Ovary (tissue), 9 donors: ENCODE measurements around the gene MMS22L. TPM values are rescaled to one million over a fixed set of nuclear protein-coding genes. Genes with fewer than 3 reads are reported as not detected.

Experiments used
- DNase-seq, 5 donors: peaks; one replicate each; pipeline ENCODE4 v3.0.0-alpha.2; 2019 to 2020
- H3K27ac ChIP-seq, 2 donors: fragments of 200-600 bp; one replicate each; pipeline versions ENCODE4 v1.5.1 to v1.8.0; 2019 to 2022
- H3K27me3 ChIP-seq: fragments of 200-600 bp; one replicate; pipeline ENCODE4 v1.8.0; 2022
- H3K36me3 ChIP-seq: fragments of 200-600 bp; sonication (generic); one replicate; pipeline ENCODE4 v1.5.1; 2019
- H3K4me1 ChIP-seq: one replicate; pipeline ENCODE4 v1.8.1; 2013; ENCODE audit warnings: mild to moderate bottlenecking, moderate library complexity; ENCODE audit not compliant: insufficient read depth
- H3K4me3 ChIP-seq: fragments of 200-600 bp; sonication (generic); one replicate; pipeline ENCODE4 v1.5.1; 2017
- H3K9me3 ChIP-seq, 2 donors: fragments of 200-600 bp in 1 of 2; sonication (generic) in 1 of 2; one replicate each; pipeline versions ENCODE4 v1.5.1 to v1.8.1; 2013 to 2019; ENCODE audit warnings: mild to moderate bottlenecking in 1 of 2, moderate library complexity in 1 of 2
- EP300 ChIP-seq: sonication (generic); formaldehyde crosslinking; IDR thresholded peaks from one replicate; pipeline ENCODE4 v1.6.1; 2017; ENCODE audit warnings: antibody characterized with exemption
- POLR2A ChIP-seq: fragments of 450-650 bp; IDR thresholded peaks from one replicate; pipeline ENCODE4 v1.6.1; 2017; ENCODE audit warnings: antibody characterized with exemption, mild to moderate bottlenecking, moderate library complexity
- WGBS, 3 donors: extraction: QIAGEN DNeasy Blood & Tissue Kit in 1 of 3; methylation state at CpG; one replicate each; pipeline versions ENCODE4 v1.1.5 to v1.1.7; 2013 to 2017; 5-methylcytosine and 5-hydroxymethylcytosine counted together
- intact Hi-C, 4 donors: fragments of 100-400 bp; cut with DNase I; formaldehyde crosslinking; loops; one replicate each; pipeline versions ENCODE4 v1.11.0 to v1.15.1; 2022 to 2023
- polyA plus RNA-seq, 2 donors: library from polyadenylated mRNA; stranded (reverse); fragments of 200-250 nt in 1 of 2; fragments of 350-450 nt in 1 of 2; fragmentation: Illumina TruSeq in 1 of 2; extraction: RNeasy Lipid Tissue Mini Kit (QIAGEN cat#74804) in 1 of 2; gene quantifications; one replicate each; pipeline ENCODE4 v1.2.3, GENCODE V29; 2013 to 2014
- total RNA-seq, 7 donors: library from RNA; depleted of rRNA in 2 of 7; stranded (reverse); fragments of >200 nt in 2 of 7; fragmentation: NEBNext Ultra II Directional in 3 of 7; extraction: Animal tissue kit (Norgen Biotek cat#: 25700) in 3 of 7; gene quantifications; one replicate each; pipeline versions ENCODE4 v1.1.0 to v1.2.4, GENCODE V29; 2016 to 2023
- TF ChIP-seq, protein P1 (sequence below), 3 donors: fragments of 450-650 bp in 2 of 3; fragments of 200-600 bp in 1 of 3; IDR thresholded peaks; one replicate each; pipeline versions ENCODE4 v1.5.1 to v1.8.0; 2016 to 2022; ENCODE audit warnings: antibody characterized with exemption in 3 of 3, mild to moderate bottlenecking in 1 of 3
- donor health status: DM: no; HTN: no; CAD: no; lungs with moderate emphysema.
- donor health status: DM: no; HTN: no; CAD: no.
- donor health status: Bipolar disorder and iron deficiency.
- donor health status: DM: yes; HTN: yes; CAD: no.
- donor health status: DM: no; HTN: no; CAD: no.
- donor health status: DM: yes; HTN: yes; CAD: no.

The MMS22L gene
- total and polyA plus RNA-seq, 9 donors, result 1.8 to 9.8 (median 6.7) TPM

DNA sequence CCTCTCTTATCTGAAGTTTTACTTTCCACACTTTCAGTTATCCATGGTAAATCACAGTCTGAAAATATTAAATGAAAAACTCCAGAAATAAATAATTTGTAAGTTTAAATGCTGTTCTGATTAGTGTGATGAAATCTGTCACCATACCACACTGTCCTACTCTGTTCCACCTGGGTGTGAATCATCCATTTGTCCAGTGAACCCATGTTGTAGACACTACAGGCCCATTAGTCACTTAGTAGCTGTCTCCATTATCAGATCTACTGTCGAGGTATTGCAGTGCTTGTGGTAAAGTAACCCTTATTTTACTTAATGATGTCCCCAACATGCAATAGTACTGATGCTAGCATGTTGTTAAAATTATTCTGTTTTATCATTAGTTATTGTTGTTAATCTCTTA, 29.2 kb upstream of the MMS22L start:
- no peak for TF ChIP-seq POLR2A
- DNase-seq, result no peak
- intact Hi-C loops, result no loop called here
- no peaks in the 10 kb centered on the region for H3K36me3 ChIP-seq
- H3K27me3 ChIP-seq, result no peaks in the 10 kb centered on the region
- no peaks in the 10 kb centered on the region for H3K4me1 ChIP-seq
- H3K9me3 ChIP-seq, result no peaks in the 10 kb centered on the region
- H3K4me3 ChIP-seq, result no peak overlapping the region
- WGBS, 3 donors, result 31 to 48% (median 37%) methylated on average over 1 of the region's 1 CpG
- no peak overlapping the region for H3K27ac ChIP-seq

DNA sequence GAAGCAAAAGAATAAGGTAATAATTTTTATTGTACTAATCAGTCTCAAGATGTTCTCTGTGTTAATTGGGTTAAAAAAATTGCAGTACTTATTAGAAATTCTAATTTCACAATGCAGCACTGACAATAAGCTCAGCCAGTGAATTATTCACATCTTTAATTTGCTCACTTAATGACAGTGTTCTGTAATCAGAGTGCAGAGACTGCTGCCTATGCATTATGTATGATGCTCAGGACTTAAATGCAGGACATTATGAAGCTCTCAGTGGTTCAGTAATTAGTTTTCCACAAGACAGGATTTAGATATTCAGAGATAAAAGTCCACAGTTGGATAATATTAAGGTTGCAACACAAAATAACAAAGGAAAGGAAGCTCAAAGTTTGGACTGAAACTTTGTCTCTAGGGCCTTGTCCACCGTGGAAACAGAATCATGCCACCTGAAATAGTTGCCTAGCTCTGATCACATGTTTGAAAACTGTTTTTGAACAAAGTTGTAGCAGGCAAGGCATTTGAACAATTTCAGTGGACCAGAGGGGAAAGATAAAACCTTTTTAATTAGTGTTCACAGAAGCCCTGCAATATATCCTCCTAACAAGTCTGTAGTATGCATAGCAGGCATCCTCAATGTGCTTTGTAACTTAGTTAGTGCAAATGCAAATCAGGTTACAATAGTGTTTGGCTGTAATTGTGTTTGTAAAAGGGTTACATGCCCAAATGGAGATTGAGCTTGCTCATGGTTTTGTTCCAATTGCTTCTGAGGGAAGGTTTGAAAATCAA, 23.7 kb upstream of the MMS22L start:
- no peak overlapping the region for H3K4me3 ChIP-seq
- no peaks in the 10 kb centered on the region for H3K9me3 ChIP-seq
- 33 to 50% (median 45%) methylated on average over 1 of the region's 1 CpG for WGBS, 3 donors
- no peaks in the 10 kb centered on the region for H3K27me3 ChIP-seq
- H3K36me3 ChIP-seq, result no peaks in the 10 kb centered on the region
- no peak overlapping the region for H3K27ac ChIP-seq
- intact Hi-C loops, result no loop called here
- no peaks in the 10 kb centered on the region for H3K4me1 ChIP-seq
- TF ChIP-seq, protein P1, sequence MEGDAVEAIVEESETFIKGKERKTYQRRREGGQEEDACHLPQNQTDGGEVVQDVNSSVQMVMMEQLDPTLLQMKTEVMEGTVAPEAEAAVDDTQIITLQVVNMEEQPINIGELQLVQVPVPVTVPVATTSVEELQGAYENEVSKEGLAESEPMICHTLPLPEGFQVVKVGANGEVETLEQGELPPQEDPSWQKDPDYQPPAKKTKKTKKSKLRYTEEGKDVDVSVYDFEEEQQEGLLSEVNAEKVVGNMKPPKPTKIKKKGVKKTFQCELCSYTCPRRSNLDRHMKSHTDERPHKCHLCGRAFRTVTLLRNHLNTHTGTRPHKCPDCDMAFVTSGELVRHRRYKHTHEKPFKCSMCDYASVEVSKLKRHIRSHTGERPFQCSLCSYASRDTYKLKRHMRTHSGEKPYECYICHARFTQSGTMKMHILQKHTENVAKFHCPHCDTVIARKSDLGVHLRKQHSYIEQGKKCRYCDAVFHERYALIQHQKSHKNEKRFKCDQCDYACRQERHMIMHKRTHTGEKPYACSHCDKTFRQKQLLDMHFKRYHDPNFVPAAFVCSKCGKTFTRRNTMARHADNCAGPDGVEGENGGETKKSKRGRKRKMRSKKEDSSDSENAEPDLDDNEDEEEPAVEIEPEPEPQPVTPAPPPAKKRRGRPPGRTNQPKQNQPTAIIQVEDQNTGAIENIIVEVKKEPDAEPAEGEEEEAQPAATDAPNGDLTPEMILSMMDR (IDR thresholded peaks at IDR 0.05), result no peak
- no peak for TF ChIP-seq EP300
- TF ChIP-seq POLR2A, result no peak
- DNase-seq, result no peak

DNA sequence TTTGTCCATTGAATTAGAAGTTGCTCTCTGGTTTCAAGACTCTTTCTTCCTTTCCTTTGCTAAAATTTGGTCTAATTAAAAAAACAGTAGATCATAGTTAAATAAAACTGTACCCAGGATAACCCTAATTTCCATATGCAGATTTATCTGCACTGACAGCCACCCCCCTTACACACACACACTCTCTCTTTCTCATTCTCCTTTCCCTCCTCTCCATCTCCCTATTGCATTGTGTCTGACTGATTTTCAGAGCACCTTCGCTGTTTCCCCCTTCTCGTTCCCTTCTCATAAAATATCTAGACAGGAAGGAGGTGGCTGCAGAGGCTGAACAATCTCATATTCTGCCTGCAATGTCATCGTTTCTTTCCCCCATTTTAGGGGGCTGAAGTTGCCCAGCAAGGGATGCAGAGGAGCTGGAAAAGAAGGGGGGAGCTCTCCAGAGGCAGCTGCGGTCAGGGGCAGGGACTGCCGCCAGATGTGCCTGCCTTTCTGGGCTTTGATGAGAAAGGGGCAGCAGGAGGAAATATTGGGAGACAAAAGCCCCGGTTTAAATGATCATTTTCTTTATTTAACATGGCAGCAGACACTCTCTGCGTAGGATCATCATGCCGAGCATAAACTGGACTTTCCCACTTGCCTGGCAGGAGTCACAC, 22.5 kb upstream of the MMS22L start:
- H3K4me3 ChIP-seq, result no peak overlapping the region
- no peaks in the 10 kb centered on the region for H3K4me1 ChIP-seq
- 25 to 28% (median 28%) methylated on average over 8 of the region's 8 CpGs for WGBS, 3 donors
- H3K27ac ChIP-seq, result no peak overlapping the region
- TF ChIP-seq EP300 (no peak), POLR2A (no peak)
- TF ChIP-seq, protein P1 (IDR thresholded peaks at IDR 0.05), result no peak
- no peak for DNase-seq
- intact Hi-C loops, result no loop called here
- no peaks in the 10 kb centered on the region for H3K36me3 ChIP-seq
- no peaks in the 10 kb centered on the region for H3K9me3 ChIP-seq
- H3K27me3 ChIP-seq, result no peaks in the 10 kb centered on the region

DNA sequence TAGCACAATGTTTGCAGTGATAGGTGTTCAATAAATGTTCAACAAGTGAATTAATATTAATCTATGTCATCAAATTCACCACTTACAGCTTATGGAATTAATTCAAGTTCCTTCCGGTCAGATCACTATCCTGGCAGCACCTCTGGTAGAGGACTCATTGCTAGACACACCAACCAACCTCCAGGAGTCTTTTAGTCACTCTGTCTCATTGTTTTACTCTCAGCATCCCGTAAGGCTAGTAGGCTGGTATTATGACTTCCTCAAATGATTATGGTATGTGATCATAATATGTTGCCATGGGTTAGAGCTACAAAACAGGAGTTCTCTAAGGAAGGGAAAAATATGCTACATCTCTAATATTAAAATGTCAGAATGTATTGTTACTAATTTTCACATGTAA, 21.7 kb upstream of the MMS22L start:
- WGBS, 3 donors, result 79 to 82% (median 81%) methylated on average over 2 of the region's 2 CpGs
- Histone ChIP-seq H3K4me3 (no peak overlapping the region), H3K36me3 (no peaks in the 10 kb centered on the region), H3K27me3 (no peaks in the 10 kb centered on the region), H3K27ac (no peak overlapping the region), H3K9me3 (no peaks in the 10 kb centered on the region), H3K4me1 (no peaks in the 10 kb centered on the region)
- TF ChIP-seq, protein P1 (IDR thresholded peaks at IDR 0.05), result no peak
- no peak for TF ChIP-seq POLR2A
- no peak for TF ChIP-seq EP300
- intact Hi-C loops, result no loop called here
- no peak for DNase-seq

DNA sequence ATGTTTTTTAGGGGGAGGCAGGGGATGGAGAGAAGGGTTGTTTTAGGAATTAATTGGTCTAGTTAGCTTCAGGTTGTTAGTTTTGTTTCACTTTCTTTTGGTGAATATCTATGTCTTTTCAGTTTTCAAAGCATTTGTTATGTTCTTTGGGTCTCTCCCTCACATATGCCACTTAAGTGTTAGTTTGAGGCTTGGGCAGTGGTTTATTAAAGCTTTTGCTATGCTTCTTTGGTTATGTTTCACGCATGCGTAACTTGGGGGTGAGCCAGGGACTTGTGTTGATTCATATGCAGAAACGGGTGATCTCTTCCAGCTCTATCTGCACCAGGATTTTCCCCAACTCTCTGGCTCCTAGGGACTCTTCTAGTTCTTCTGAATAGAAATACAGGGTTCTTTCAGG, 11.4 kb upstream of the MMS22L start:
- Histone ChIP-seq H3K27ac (no peak overlapping the region), H3K4me3 (no peak overlapping the region), H3K9me3 (no peaks in the 10 kb centered on the region), H3K4me1 (no peaks in the 10 kb centered on the region), H3K27me3 (no peaks in the 10 kb centered on the region), H3K36me3 (no peaks in the 10 kb centered on the region)
- TF ChIP-seq POLR2A (no peak), EP300 (no peak)
- TF ChIP-seq, protein P1 (IDR thresholded peaks at IDR 0.05), result no peak
- 55 to 64% (median 59%) methylated on average over 3 of the region's 3 CpGs for WGBS, 3 donors
- intact Hi-C loops, result no loop called here
- no peak for DNase-seq
